ENCODE data around the gene ZBTB22.
"Not testable (repeated sequence)": the region's sequence is repeated elsewhere in the genome, so short reads cannot be mapped to it uniquely, and the experiment has no call there.

Gene ZBTB22

DNA sequence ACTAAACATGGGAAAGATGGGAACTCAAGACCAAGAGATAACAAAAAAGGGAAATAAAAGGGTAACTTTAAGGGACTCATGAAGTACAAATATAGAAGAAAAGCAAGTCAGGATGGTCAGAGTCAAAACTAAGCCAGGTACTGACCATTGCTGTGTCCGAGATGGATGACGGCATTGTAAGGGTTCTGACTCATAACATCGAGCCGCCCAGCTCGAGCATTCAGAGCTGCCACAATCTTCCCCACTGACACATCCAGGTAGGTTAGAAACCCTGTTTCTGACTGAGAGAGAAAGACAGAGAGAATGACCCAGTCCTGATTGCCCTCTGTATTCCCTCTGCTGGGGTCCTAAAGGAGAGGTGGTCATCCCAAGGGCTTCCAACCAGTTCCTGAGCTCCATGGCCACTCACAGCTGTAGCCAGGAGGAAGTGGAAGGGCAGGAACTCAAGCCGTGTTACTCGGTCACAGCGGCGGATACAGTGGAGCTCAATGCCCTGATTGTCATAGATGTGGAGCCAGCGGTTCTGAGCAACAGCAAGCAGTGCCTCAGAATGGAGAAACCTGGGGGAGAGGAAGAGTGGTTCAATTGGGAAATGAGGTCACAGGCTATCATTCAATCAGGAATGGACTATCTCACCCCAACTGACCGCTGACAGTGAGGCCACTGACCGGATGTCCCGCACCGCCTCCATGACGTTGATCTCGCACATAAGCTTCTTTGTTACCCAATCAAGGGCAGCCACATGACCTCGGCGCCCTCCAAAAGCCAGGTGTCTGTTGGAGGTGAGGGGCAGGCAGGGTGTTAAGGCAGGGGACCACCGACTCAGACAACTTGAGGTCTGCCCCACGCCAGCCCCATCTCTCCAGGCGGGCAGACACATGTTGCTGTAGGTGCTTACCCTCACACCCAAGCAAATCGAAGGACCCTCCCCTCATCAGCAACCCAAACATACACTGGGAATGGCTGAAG is 30.3 kb downstream of the ZBTB22 start:
- Histone ChIP-seq H3K4me3 (ENCODE audit: low read depth in 1 of 2, low read length in 1 of 2) (no peak overlapping the region), H3K4me1 (ENCODE audit: control insufficient read depth in 1 of 2, insufficient read depth in 1 of 2, low read depth in 1 of 2, low read length in 1 of 2) (peaks cover 22 to 23% of the 10 kb centered on the region in 2 experiments), H3K9me3 (no peaks in the 10 kb centered on the region), H3K27ac (no peak overlapping the region), H3K36me3 (peaks cover 20% of the 10 kb centered on the region), H3K27me3 (no peaks in the 10 kb centered on the region)
- TF ChIP-seq, protein P1, sequence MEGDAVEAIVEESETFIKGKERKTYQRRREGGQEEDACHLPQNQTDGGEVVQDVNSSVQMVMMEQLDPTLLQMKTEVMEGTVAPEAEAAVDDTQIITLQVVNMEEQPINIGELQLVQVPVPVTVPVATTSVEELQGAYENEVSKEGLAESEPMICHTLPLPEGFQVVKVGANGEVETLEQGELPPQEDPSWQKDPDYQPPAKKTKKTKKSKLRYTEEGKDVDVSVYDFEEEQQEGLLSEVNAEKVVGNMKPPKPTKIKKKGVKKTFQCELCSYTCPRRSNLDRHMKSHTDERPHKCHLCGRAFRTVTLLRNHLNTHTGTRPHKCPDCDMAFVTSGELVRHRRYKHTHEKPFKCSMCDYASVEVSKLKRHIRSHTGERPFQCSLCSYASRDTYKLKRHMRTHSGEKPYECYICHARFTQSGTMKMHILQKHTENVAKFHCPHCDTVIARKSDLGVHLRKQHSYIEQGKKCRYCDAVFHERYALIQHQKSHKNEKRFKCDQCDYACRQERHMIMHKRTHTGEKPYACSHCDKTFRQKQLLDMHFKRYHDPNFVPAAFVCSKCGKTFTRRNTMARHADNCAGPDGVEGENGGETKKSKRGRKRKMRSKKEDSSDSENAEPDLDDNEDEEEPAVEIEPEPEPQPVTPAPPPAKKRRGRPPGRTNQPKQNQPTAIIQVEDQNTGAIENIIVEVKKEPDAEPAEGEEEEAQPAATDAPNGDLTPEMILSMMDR (IDR thresholded peaks at IDR 0.05): no peak

DNA sequence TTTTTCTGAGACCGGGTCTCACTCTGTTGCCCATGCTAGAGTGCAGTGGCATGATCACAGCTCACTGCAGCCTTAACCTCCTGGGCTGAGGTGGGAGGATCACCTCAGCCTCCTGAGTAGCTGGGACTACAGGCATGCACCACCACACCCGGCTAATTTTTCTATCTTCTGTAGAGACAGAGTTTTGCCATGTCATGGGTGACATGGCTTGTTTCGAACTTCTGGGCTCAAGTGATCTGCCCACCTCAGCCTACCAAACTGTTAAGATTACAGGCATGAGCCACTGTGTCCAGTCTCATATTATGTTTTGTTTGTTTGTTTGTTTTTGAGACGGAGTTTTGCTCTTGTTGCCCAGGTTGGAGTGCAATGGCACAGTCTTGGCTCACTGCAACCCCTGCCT is 32.3 kb downstream of the ZBTB22 start:
- H3K27me3 ChIP-seq; H3K27ac ChIP-seq; H3K4me3 ChIP-seq (ENCODE audit: low read depth in 1 of 2, low read length in 1 of 2); H3K9me3 ChIP-seq: not testable (repeated sequence)
- Histone ChIP-seq H3K36me3 (peaks cover 15% of the 10 kb centered on the region), H3K4me1 (ENCODE audit: control insufficient read depth in 1 of 2, insufficient read depth in 1 of 2, low read depth in 1 of 2, low read length in 1 of 2) (peaks cover 23 to 24% of the 10 kb centered on the region in 2 experiments)

DNA sequence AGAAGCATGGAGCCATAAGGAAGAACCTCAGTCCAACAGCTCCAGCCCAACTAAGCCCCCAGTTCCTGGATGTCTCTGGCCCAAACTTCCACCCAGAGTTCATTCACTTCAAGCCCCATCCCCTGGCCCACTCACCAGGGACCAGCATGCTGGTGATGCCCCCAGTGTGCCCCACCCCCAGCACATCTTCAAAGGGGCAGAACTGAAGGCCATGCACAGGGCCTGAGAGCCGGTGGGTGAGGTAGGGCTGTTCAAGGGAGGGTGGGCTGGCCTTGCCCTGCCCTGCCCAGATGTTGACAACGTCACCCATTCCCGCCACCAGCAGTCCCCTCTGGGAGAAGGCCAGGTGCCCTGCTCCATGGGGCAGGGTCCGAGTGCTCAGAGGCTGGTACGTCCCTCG is 37.0 kb downstream of the ZBTB22 start:
- H3K36me3 ChIP-seq: peaks cover 37% of the 10 kb centered on the region
- H3K9me3 ChIP-seq: no peaks in the 10 kb centered on the region
- peaks cover 43 to 45% of the 10 kb centered on the region in 2 experiments for H3K4me1 ChIP-seq (ENCODE audit: control insufficient read depth in 1 of 2, insufficient read depth in 1 of 2, low read depth in 1 of 2, low read length in 1 of 2)
- H3K27ac ChIP-seq: peak overlapping the region; percentile 90
- H3K27me3 ChIP-seq: no peaks in the 10 kb centered on the region
- TF ChIP-seq, protein P1 (IDR thresholded peaks at IDR 0.05): no peak
- no peak overlapping the region for H3K4me3 ChIP-seq (ENCODE audit: low read depth in 1 of 2, low read length in 1 of 2)

DNA sequence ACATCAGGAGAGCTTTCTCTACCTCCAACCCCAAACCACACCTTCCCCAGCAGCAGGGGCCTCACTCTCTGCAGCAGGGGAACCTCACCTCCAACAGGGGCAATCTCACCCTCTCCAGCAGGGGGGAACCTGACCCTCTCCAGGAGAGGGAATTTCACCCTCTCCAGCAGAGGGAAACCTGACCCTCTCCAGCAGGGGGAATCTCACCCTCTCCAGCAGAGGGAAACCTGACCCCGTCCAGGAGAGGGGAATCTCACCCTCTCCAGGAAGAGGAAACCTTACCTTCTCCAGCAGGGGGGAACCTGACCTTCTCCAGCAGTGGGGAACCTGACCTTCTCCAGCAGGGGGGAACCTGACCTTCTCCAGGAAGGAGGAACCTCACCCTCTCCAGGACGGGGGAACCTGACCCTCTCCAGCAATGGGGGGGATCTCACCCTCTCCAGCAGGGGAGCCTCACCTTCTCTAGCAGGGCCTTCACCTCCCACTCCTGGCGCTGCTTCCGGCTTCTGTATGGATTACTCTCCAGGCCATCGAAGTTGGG is 37.5 kb downstream of the ZBTB22 start:
- peaks cover 37% of the 10 kb centered on the region for H3K36me3 ChIP-seq
- H3K27ac ChIP-seq: peak overlapping the region; percentile 90
- H3K4me1 ChIP-seq (ENCODE audit: control insufficient read depth in 1 of 2, insufficient read depth in 1 of 2, low read depth in 1 of 2, low read length in 1 of 2): peaks cover 43 to 45% of the 10 kb centered on the region in 2 experiments
- H3K9me3 ChIP-seq: no peaks in the 10 kb centered on the region
- H3K27me3 ChIP-seq: no peaks in the 10 kb centered on the region
- no peak overlapping the region for H3K4me3 ChIP-seq (ENCODE audit: low read depth in 1 of 2, low read length in 1 of 2)
- TF ChIP-seq, protein P1 (IDR thresholded peaks at IDR 0.05): peak; percentile 35

DNA sequence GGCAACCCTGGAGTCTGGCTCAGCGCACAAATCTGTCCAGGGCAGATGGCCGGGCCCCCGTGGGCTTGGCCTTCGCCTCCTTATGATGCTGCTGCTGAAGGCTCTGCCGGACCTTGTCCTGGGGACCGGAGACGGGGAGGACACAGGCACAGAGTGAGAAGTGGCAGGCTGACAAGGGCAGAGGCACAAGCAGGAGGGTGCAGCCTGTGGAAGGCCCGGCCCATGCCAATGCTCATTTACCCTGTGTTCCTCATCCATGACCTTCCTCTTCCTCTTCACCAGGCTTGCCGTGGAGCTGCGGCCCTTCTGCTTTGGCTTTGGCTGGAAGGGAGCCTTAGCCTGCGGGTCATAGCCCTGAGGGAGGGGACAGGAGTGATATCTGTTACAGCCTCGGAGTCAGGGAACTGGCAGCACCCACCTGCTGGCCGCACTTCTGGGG is 38.3 kb downstream of the ZBTB22 start:
- H3K27me3 ChIP-seq: no peaks in the 10 kb centered on the region
- H3K4me1 ChIP-seq (ENCODE audit: control insufficient read depth in 1 of 2, insufficient read depth in 1 of 2, low read depth in 1 of 2, low read length in 1 of 2): peaks cover 43 to 45% of the 10 kb centered on the region in 2 experiments
- TF ChIP-seq, protein P1 (IDR thresholded peaks at IDR 0.05): no peak
- no peaks in the 10 kb centered on the region for H3K9me3 ChIP-seq
- H3K36me3 ChIP-seq: peaks cover 37% of the 10 kb centered on the region
- H3K4me3 ChIP-seq (ENCODE audit: low read depth in 1 of 2, low read length in 1 of 2): peak overlapping the region in 1 of 2 experiments; percentile 77
- H3K27ac ChIP-seq: peak overlapping the region; percentile 90

DNA sequence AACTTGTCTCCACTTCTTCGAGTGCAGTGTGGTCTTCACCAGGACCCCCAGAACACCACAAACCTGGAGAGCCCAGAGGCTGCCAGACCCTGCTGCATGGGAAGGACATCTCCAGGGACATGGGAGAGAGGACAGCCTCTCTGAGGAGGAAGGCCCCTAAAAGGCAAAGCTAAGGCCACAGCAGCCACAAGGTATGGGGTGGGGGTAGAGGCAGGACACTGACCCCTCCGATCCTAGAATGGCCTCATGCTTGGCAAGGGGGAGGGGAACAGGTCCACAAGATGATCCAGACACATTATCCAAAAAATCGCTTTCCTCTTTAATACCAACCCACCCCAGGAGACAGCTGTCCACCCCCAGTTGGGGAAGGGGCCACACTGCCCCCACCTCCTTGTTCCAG is 38.7 kb downstream of the ZBTB22 start:
- Histone ChIP-seq H3K4me3 (ENCODE audit: low read depth in 1 of 2, low read length in 1 of 2) (peak overlapping the region in 1 of 2 experiments; percentile 77), H3K27ac (peak overlapping the region; percentile 90), H3K27me3 (no peaks in the 10 kb centered on the region), H3K4me1 (ENCODE audit: control insufficient read depth in 1 of 2, insufficient read depth in 1 of 2, low read depth in 1 of 2, low read length in 1 of 2) (peaks cover 43 to 45% of the 10 kb centered on the region in 2 experiments), H3K9me3 (no peaks in the 10 kb centered on the region), H3K36me3 (peaks cover 37% of the 10 kb centered on the region)
- TF ChIP-seq, protein P1 (IDR thresholded peaks at IDR 0.05): no peak
